Esophagus squamous epithelium (tissue), 4 donors: Measurements from ENCODE around the gene NPHP4.

ENCODE experiments used
- POLR2A ChIP-seq, 4 donors: fragments of 450-650 bp; IDR thresholded peaks; one replicate each; pipeline ENCODE4 v1.6.1; 2017; ENCODE audit warnings: antibody characterized with exemption in 4 of 4, mild to moderate bottlenecking in 4 of 4, moderate library complexity in 3 of 4
- TF ChIP-seq, protein P1 (sequence below), 6 experiments: fragments of 450-650 bp in 4 of 6; fragments of 200-600 bp in 2 of 6; sonication (generic) in 2 of 6; IDR thresholded peaks; one replicate each; pipeline ENCODE4 v1.5.1; 2016 to 2019; ENCODE audit warnings: antibody characterized with exemption in 6 of 6, mild to moderate bottlenecking in 4 of 6, moderate library complexity in 4 of 6

DNA sequence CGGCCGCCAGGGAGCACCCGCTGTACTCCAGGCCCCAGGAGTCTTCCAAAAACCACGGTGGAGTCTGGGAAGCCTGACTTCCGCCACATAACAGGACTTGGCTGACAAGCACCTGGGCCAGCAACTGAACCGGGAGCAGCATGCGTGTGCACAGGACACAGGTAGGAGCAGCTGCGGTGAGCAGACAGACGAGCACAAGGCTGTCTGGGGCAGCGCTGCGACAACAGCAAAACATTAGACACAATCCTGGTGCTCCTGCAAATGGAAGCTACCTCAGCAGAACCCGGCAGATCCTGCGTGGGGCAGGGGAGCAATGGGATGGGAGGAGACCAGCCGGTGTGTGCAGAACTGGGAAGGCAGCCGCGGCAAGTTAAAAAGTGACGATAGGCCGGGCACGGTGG is 80.4 kb downstream of the NPHP4 start:
- TF ChIP-seq POLR2A (IDR thresholded peaks at IDR 0.05), result no peak
- TF ChIP-seq, protein P1, sequence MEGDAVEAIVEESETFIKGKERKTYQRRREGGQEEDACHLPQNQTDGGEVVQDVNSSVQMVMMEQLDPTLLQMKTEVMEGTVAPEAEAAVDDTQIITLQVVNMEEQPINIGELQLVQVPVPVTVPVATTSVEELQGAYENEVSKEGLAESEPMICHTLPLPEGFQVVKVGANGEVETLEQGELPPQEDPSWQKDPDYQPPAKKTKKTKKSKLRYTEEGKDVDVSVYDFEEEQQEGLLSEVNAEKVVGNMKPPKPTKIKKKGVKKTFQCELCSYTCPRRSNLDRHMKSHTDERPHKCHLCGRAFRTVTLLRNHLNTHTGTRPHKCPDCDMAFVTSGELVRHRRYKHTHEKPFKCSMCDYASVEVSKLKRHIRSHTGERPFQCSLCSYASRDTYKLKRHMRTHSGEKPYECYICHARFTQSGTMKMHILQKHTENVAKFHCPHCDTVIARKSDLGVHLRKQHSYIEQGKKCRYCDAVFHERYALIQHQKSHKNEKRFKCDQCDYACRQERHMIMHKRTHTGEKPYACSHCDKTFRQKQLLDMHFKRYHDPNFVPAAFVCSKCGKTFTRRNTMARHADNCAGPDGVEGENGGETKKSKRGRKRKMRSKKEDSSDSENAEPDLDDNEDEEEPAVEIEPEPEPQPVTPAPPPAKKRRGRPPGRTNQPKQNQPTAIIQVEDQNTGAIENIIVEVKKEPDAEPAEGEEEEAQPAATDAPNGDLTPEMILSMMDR (IDR thresholded peaks at IDR 0.05), result no peak
